PC-3 (cell line): ENCODE results near the gene CASKIN1. TPM values are rescaled to one million over a fixed set of nuclear protein-coding genes. Genes with fewer than 3 reads are reported as not detected.
A peak's percentile ranks its signal among the peaks of the same experiment; 100 is the strongest.

Experiments used
- ATAC-seq: fragments of 200-7000 bp; cut with Tn5 transposase; 2 replicates; pipeline ENCODE4 v1.9.1; 2020; ENCODE audit warnings: mild to moderate bottlenecking, moderate library complexity
- BruUV-seq: library from RNA; stranded (reverse); fragments of 400-500 nt; replicated peaks from 2 replicates; lab custom pipeline; 2021; lab: Mats Ljungman, UMichigan
- CTCF ChIA-PET: fragments of 300-600 bp; sonication (Branson Sonifier 250); formaldehyde crosslinking; loops from one replicate; lab custom pipeline; 2022; ENCODE audit warnings: antibody characterized with exemption; lab: Charles Lee
- POLR2A ChIA-PET: fragments of 300-600 bp; sonication (Branson Sonifier 250); formaldehyde crosslinking; loops from one replicate; lab custom pipeline; 2022; ENCODE audit warnings: antibody characterized with exemption; ENCODE audit not compliant: unreplicated experiment; lab: Charles Lee
- DNase-seq: peaks from one replicate; pipeline ENCODE4 v3.0.0-alpha.2; 2015
- H2AFZ ChIP-seq: fragments of 300-600 bp; sonication (generic); 2 replicates; pipeline ENCODE4 v1.6.0; 2016; ENCODE audit warnings: antibody characterized with exemption, low read length
- H3F3A ChIP-seq: fragments of 300-600 bp; sonication (generic); one replicate; pipeline ENCODE4 v1.6.0; 2017; ENCODE audit warnings: antibody characterized with exemption, low read length, control low read depth, mild to moderate bottlenecking; ENCODE audit not compliant: unreplicated experiment
- H3K27ac ChIP-seq: fragments of 300-600 bp; sonication (generic); 2 replicates; pipeline ENCODE4 v1.5.1; 2016; ENCODE audit warnings: mild to moderate bottlenecking, low read length
- H3K27me3 ChIP-seq: fragments of 300-600 bp; sonication (generic); 2 replicates; pipeline ENCODE4 v1.6.1; 2016; ENCODE audit warnings: low read length, mixed read lengths
- H3K36me3 ChIP-seq: fragments of 300-600 bp; sonication (generic); 2 replicates; pipeline ENCODE4 v1.6.1; 2016; ENCODE audit warnings: low read depth, mixed run types, low read length, mixed read lengths
- H3K4me1 ChIP-seq: fragments of 300-600 bp; sonication (generic); 2 replicates; pipeline ENCODE4 v1.5.1; 2016; ENCODE audit warnings: low read length; ENCODE audit not compliant: insufficient read depth
- H3K4me2 ChIP-seq: fragments of 300-600 bp; sonication (generic); 2 replicates; pipeline ENCODE4 v1.6.0; 2016; ENCODE audit warnings: low read length
- H3K4me3 ChIP-seq: fragments of 300-600 bp; sonication (generic); 2 replicates; pipeline ENCODE4 v1.5.1; 2016; ENCODE audit warnings: mild to moderate bottlenecking, low read length, mixed read lengths
- H3K79me2 ChIP-seq: fragments of 300-600 bp; sonication (generic); 2 replicates; pipeline ENCODE4 v1.6.1; 2017; ENCODE audit warnings: low read length, mixed read lengths
- H3K9ac ChIP-seq: fragments of 300-600 bp; sonication (generic); 2 replicates; pipeline ENCODE4 v1.6.0; 2016; ENCODE audit warnings: mild to moderate bottlenecking, low read length
- H3K9me2 ChIP-seq: fragments of 300-600 bp; sonication (generic); replicated peaks from 2 replicates; pipeline ENCODE4 v1.6.1; 2016; ENCODE audit warnings: mixed run types, low read length, mixed read lengths
- H3K9me3 ChIP-seq: fragments of 300-600 bp; sonication (generic); 2 replicates; pipeline ENCODE4 v1.6.1; 2016; ENCODE audit warnings: low read length, mixed read lengths
- H4K20me1 ChIP-seq: fragments of 300-600 bp; sonication (generic); 2 replicates; pipeline ENCODE4 v1.6.1; 2016; ENCODE audit warnings: low read length, mixed read lengths
- CTCF ChIP-seq: fragments of 300-600 bp; sonication (generic); conservative IDR thresholded peaks from 2 replicates; pipeline ENCODE4 v1.5.1; 2017; ENCODE audit warnings: antibody characterized with exemption, low read depth, mild to moderate bottlenecking, low read length
- EZH2 ChIP-seq: fragments of 300-600 bp; sonication (generic); IDR thresholded peaks from one replicate; pipeline ENCODE4 v1.6.1; 2017; ENCODE audit warnings: antibody characterized with exemption, mild to moderate bottlenecking, low read length; ENCODE audit not compliant: unreplicated experiment
- EZH2phosphoT487 ChIP-seq: fragments of 300-600 bp; sonication (generic); IDR thresholded peaks from 2 replicates; pipeline ENCODE4 v1.6.1; 2018; ENCODE audit warnings: mild to moderate bottlenecking, antibody characterized with exemption, low read length, borderline replicate concordance
- intact Hi-C: fragments of 100-400 bp; cut with micrococcal nuclease; formaldehyde crosslinking; loops from 2 replicates; pipeline ENCODE4 v1.9.0; 2023
- total RNA-seq: library from RNA; depleted of rRNA; stranded (reverse); fragments of >200 nt; gene quantifications from 2 replicates; pipeline ENCODE4 v1.2.3, GENCODE V29; 2014

Gene CASKIN1
- total RNA-seq, 1 experiment from 2014 or later = 1.6 TPM

GRCh38 chr16:2178321-2179106 is 17.9 kb downstream of the CASKIN1 start:
- intact Hi-C loops = no loop called here
- no TSS peak for BruUV-seq
- Histone ChIP-seq H3K27me3 (no peaks in the 10 kb centered on the region), H3K27ac (no peak overlapping the region), H3F3A (no peaks in the 10 kb centered on the region), H3K9ac (no peak overlapping the region), H3K4me2 (no peak overlapping the region), H2AFZ (no peak overlapping the region), H3K4me1 (no peaks in the 10 kb centered on the region), H3K36me3 (no peaks in the 10 kb centered on the region), H4K20me1 (no peaks in the 10 kb centered on the region), H3K9me3 (no peaks in the 10 kb centered on the region), H3K9me2 (no peaks in the 10 kb centered on the region), H3K79me2 (no peaks in the 10 kb centered on the region), H3K4me3 (no peak overlapping the region)
- ChIA-PET CTCF (no interaction called here), POLR2A (no interaction called here)
- TF ChIP-seq EZH2phosphoT487 (no peak), CTCF (no peak), EZH2 (no peak)
- ATAC-seq = no peak
- DNase-seq = no peak

- no peak for TF ChIP-seq EZH2
- no peak for TF ChIP-seq CTCF
- no peak for TF ChIP-seq EZH2phosphoT487
- Histone ChIP-seq H3K9me3 (no peaks in the 10 kb centered on the region), H4K20me1 (no peaks in the 10 kb centered on the region), H3K9ac (no peak overlapping the region), H3K9me2 (no peaks in the 10 kb centered on the region), H3F3A (no peaks in the 10 kb centered on the region), H2AFZ (no peak overlapping the region), H3K4me1 (no peaks in the 10 kb centered on the region), H3K4me3 (no peak overlapping the region), H3K36me3 (no peaks in the 10 kb centered on the region), H3K27me3 (no peaks in the 10 kb centered on the region), H3K79me2 (no peaks in the 10 kb centered on the region), H3K4me2 (no peak overlapping the region), H3K27ac (no peak overlapping the region)
- ChIA-PET CTCF (no interaction called here), POLR2A (no interaction called here)
- DNase-seq (no peak), ATAC-seq (no peak)
- intact Hi-C loops = no loop called here
- TSS peak; percentile 71 for BruUV-seq
Observed at GRCh38 chr16:2177561-2177960, 18.8 kb downstream of the CASKIN1 start.

- Histone ChIP-seq H3K9me2 (no peaks in the 10 kb centered on the region), H2AFZ (no peak overlapping the region), H3K79me2 (no peaks in the 10 kb centered on the region), H3F3A (no peaks in the 10 kb centered on the region), H3K9me3 (no peaks in the 10 kb centered on the region), H3K4me2 (no peak overlapping the region), H3K9ac (no peak overlapping the region), H3K27ac (no peak overlapping the region), H3K27me3 (no peaks in the 10 kb centered on the region), H3K36me3 (no peaks in the 10 kb centered on the region), H3K4me1 (no peaks in the 10 kb centered on the region), H3K4me3 (no peak overlapping the region), H4K20me1 (no peaks in the 10 kb centered on the region)
- intact Hi-C loops = no loop called here
- DNase-seq = no peak
- TF ChIP-seq EZH2 (no peak), EZH2phosphoT487 (no peak), CTCF (no peak)
- no peak for ATAC-seq
- CTCF ChIA-PET = no interaction called here
- POLR2A ChIA-PET = no interaction called here
- BruUV-seq = no TSS peak
Observed at GRCh38 chr16:2177101-2177500, 19.3 kb downstream of the CASKIN1 start.
